Stimulated activated naive CD8-positive, alpha-beta T cell treated with anti-CD3 and anti-CD28 coated beads, Interleukin-15, Interleukin-2, amounts not matched to agents 100 U/mL and 50 U/mL, for 24 hours (primary cell): ENCODE results near the gene ANO1.

ENCODE experiments used
- ATAC-seq: fragments of 150-1000 bp; cut with Tn5 transposase; one replicate; pipeline ENCODE4 v1.10.0; 2021
- DNase-seq: peaks from one replicate; pipeline ENCODE4 v3.0.0; 2021

Gene ANO1

DNA sequence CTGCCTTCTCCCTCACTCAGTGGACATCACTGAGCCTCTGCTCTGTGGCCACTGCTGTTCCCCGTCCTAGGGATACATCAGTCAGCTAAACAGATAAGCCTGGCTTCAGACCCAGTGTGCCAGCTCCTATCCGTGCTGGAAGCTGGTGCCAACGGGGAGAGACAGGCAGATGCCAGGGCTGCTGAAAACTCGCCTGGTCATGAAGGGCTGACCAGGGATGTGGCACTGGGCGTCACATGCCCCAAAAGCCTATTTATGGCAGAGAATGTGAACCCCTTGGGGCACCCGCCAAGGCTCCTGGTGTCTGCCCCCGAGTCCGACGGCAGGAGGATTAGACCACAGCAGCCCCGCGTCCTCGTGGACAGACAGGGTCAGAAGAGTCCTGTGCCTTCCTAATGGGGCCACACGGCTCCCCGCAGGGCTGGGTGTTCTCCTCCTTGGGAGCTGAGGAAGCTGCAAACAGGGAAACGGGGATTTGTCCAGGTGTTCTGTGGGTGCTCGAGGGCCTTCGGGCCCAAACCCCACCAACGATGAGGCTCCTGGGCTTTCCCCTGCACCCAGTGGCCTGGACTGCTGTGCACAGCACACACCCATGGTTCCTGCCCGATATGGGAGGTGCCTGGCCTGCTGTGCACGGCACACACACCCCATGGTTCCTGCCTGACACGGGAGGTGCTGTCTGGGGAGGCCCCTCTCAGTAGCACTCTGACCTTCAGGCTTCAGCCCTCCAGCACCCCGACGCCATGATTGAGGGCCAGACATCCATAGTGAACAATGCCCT, 19.9 kb downstream of the ANO1 start:
- DNase-seq (no peak), ATAC-seq (no peak)

DNA sequence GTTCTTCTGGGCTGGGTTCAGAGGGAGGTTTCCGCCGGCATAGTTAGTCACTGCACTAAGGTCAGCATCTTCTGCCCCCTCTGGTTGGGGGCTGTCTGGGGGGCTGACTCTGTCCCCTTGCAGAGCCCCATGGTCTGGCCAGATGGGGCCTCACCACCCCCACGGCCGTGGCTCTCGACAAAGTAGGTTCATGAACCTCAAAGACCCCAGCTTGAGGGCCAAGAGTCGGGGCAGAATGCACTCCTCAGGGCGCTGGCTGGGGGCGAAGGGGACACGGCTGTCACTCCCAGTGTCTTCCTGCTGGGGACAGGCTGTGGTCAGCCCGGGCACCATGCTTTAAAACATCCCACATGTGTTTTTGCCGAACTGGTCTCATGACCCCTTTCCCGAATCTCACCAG, 20.8 kb downstream of the ANO1 start:
- no peak for ATAC-seq
- no peak for DNase-seq

DNA sequence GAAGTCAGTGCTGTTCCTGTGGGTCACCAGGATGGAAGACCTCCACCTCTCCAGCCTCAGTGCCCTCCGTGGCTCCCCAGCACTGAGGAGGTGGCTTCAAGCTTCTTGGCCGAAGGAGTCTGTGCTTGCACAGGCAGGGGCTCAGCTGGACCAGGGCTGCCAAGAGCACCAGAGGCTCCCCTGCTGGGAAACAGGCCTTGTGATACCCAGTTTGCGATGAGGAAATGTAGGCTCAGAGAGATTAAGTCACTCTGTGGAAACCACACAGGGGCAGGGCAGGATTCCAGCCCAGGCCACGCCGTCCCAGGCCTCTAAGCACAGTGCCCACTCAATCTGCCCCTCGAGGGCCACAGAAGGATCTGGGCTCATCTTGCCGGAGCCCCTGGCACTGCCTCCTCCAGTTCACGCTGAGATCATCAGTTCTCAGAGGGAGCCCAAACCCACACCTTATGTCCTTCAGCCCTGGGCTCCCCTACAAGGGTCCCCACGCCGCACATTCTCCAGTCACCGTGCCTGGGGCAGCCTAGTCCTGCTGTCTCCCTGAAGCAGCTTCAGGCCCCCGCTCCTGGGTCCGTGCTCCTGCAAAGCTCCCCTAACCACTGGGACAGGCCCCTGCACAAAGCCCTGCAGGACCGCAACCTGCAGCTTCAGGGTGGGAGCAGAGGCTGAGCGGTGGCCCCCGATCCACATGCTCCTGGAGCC, 21.6 kb downstream of the ANO1 start:
- no peak for ATAC-seq
- DNase-seq = no peak

- ATAC-seq (no peak), DNase-seq (no peak)
These were observed 22.1 kb downstream of the ANO1 start for GRCh38 chr11:70100280-70100603.

DNA sequence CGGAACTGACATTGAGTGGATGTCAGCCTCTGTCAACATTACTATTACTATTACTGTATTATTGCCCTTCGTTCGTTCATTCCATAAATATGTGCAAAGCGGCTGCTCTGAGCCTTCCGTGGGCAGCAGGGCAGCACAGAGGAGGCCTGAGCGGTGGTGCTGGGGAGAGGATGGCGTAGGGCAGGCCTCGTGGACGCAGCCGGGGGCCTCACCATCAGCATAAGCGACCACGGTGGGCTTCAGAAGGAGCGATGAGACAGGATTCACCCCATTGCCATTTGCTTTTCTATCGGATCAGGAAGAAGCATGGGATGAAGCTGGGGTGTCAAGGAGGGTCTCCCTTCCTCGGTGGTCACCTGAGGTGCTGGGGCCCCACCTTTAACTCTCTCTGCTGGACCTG, 22.7 kb downstream of the ANO1 start:
- DNase-seq (no peak), ATAC-seq (no peak)

DNA sequence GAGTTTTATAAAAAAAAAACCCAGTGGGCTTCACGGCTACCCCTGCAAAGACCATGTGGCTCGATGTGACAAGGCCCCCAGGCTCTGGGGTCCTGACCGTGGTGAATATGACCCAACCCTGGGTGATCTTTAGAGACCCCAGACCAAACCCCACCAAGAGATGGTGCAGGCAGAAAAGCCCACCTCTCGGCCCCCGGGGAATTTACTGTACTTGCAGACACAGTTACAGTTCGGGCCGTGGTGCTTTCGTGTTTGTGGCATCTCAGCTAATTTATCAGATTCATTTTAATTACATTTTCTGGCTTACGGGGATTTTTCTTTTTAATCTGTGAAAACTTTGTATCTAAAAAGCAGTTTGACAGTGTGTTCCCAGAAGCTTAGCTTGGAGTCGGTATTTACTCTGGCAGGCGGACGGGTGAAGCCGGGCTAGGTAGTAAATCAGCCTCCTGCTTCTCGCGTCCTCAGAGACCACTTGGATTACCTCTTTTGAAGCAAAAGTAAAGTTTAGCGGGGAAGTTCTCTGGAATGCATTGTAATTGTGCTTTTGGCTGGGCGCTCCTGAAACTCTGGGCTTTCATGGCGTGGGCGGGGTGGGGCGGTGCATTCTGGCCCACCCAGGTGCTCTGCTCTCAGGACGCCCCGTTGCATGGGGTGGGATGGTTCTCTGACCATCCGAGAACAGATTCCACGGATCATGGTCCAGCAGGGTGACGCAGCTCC, 25.3 kb downstream of the ANO1 start:
- DNase-seq = no peak
- no peak for ATAC-seq

- DNase-seq (no peak), ATAC-seq (no peak)
These were observed 26.3 kb downstream of the ANO1 start for GRCh38 chr11:70104419-70104818.

DNA sequence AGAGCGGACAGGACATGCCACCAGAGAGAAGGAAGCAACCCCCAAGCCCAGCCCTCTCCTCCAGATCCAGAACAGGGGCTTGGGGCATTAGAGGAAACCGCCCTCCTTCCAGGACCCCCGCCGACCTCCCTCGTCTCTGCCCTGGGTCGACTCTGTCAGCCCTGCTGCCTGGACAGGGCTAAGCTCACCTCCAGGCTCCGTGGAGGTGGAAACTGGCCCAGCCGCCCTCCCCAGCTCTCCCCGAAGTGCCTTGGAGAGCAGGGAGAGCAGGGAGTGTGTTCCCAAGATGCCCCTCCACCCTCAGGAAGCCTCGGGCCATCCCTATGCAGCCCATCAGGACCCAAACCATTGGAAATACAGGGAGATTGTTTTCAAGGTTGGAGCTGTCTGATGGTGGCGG, 26.8 kb downstream of the ANO1 start:
- ATAC-seq (no peak), DNase-seq (no peak)

GRCh38 chr11:70105369-70105754, 27.2 kb downstream of the ANO1 start:
- ATAC-seq (no peak), DNase-seq (no peak)

- no peak for DNase-seq
- ATAC-seq = no peak
These were observed 27.8 kb downstream of the ANO1 start for GRCh38 chr11:70105755-70106571.

DNA sequence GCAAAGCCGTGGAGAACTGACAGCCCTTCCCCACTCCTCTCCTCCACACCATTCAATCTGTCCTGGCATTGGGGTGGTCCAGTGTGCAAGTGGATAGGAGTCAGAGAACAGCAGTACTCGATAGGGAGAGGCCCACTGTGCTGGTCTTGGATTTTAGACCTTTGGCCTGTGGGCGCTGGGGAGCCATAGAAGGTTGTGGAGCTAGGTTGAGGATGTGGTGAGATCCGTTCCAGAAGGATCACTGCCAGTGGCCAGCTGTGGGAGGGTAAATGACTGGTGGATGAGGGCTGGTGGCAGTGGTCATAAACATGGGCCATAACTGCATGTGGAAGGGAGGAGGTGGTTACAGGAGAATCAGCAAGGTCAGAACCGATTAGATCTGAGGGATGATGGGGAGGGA, 28.6 kb downstream of the ANO1 start:
- ATAC-seq (no peak), DNase-seq (no peak)

DNA sequence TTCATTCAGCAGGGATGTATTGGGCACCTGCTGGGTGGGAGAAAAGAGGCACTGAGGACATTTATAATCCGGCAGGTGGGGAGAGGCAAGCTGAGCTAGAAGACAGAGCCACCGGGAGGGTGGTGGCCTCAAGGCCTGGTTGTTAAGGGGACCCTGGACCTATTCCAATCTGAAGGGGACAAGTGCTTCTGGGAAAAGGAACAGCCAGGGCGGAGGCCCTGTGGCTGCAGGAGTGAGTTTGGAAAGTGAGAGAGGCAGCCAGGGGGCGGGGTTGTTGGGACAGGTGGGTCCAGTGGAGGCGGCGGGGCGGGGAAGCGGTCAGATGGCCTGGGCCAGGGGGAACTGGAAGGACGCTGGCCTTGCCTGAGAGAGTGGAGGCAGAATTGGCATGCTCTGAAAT, 29.1 kb downstream of the ANO1 start:
- ATAC-seq = no peak
- no peak for DNase-seq

- ATAC-seq = no peak
- DNase-seq = no peak
These were observed 29.6 kb downstream of the ANO1 start for GRCh38 chr11:70107756-70108155.

- no peak for ATAC-seq
- DNase-seq = no peak
These were observed 30.1 kb downstream of the ANO1 start for GRCh38 chr11:70108250-70108649.

- DNase-seq (no peak), ATAC-seq (no peak)
These were observed 30.9 kb downstream of the ANO1 start for GRCh38 chr11:70109006-70109405.

DNA sequence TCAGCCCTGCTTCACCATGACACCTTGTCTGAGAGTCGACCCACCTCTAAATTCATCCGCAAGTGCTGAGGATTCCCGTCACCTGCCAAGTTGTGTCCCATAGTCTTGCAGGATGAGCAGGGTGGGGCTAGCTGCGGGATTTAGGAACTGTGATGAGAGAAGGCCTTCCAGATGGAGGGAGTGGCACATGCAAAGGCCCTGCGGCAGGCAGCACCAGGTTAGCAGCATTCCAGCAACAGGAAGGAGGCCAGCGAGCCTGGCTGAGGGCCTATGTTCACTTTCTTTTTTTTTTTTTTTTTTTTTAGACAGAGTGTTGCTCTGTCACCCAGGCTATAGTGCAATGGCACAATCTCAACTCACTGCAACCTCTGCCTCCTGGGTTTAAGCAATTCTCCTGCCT, 31.8 kb downstream of the ANO1 start:
- ATAC-seq = no peak
- no peak for DNase-seq

DNA sequence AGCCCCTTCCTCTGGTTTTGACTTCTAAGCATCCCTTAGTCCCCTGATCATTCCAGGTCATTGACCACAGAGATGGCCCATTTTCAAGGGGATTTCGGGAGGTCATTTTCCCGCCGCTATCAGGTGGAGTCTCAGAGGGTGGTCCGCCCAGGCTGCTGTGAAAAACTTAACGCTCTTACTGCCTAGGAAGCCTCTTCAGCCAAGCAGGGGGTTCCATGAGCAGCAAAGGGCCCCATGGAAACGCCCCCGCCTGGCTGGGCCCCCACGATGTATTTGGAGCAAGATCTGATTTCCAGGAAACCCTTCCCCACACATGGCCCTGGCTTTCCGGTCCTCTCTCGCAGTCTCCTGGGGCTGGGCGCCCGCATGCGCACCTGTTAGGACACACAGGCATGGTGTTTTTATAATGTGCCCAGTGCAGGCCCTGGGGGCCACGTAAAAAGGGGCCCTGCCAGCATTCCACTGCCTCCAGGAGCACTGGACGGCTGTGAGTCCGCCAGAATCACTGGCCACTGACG, 32.5 kb downstream of the ANO1 start:
- ATAC-seq = no peak
- DNase-seq = no peak

- ATAC-seq = no peak
- DNase-seq = no peak
These were observed 33.3 kb downstream of the ANO1 start for GRCh38 chr11:70111269-70112016.

DNA sequence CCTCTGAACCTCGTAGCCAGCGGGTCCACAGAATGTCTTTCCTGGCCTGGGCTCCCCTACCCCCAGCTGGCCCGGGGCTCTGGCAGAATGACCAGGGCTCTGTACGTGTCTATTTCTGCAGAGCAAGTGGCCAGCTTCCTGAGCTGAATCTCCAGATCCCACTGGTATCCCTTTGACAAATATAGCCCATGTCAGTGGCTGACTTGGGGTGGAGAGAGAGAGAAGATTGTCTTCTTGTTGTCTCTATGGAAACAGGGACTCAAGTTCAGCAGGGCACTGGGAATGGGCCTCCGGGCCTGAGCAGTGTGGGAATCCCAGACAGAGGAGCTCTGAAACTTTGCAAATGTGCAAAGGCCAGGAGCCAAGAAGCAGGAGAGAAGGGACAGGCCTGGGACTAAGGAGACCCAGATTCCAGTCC, 33.9 kb downstream of the ANO1 start:
- ATAC-seq (no peak), DNase-seq (no peak)

DNA sequence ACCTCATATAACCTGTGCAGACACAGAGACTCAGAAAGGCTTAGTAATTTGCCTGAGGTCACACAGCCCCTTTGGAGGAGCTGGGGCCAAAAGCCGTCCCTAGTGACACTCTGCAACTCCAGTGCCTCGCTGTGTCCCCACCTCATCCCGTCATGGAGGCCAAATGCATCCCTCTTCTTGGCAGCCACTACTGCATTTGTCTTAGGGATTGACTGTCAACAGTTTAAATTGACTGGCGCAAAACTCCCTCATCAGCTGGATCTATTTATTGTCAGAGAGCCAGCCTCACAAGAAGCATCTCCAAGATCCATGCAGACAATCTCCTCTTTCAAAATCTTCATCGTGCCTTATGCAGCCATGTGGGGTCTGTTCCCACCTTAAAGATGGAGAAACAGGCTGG, 35.7 kb downstream of the ANO1 start:
- ATAC-seq (no peak), DNase-seq (no peak)

DNA sequence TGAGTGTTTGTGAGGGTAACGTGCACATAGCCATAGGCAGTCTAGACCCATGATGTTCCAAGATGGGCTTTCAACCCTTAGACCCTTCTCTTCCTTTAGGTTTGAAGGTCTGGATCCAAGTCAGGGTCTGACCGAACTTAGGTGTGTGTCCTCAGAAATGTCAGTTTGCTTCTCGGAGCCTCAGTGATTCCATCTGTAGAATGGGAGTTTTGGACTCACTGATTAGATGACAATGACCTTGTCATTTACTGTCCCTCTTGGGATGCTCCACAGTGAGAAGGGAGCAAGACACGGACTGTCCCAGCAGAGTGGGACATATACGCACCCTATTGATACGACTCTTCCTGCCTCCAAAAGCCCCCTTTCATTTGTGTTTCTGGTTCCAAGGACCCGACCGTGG, 37.7 kb downstream of the ANO1 start:
- no peak for DNase-seq
- no peak for ATAC-seq
